ENCODE measurements around the gene ZNF804B. TPM values are rescaled to one million over a fixed set of nuclear protein-coding genes. Genes with fewer than 3 reads are reported as not detected.

ZNF804B gene
- total RNA-seq, 1 experiment from 2014 or later, result not detected

GRCh38 chr7:88928276-88928675 is 168.8 kb downstream of the ZNF804B start:
- Histone ChIP-seq H3K4me3 (ENCODE audit: low read length) (no peak overlapping the region), H3K79me2 (ENCODE audit: low read length) (no peaks in the 10 kb centered on the region), H2AFZ (ENCODE audit: low read length) (no peak overlapping the region), H3K4me2 (ENCODE audit: low read length) (no peak overlapping the region), H3K36me3 (ENCODE audit: low read depth, low read length) (no peaks in the 10 kb centered on the region), H3K9me3 (ENCODE audit: low read length) (no peaks in the 10 kb centered on the region), H3K27me3 (ENCODE audit: low read length) (no peaks in the 10 kb centered on the region), H3K4me1 (ENCODE audit: insufficient read depth, low read length) (no peaks in the 10 kb centered on the region), H3K9me2 (replicated peaks; ENCODE audit: low read length) (no peaks in the 10 kb centered on the region), H4K20me1 (ENCODE audit: low read length) (no peaks in the 10 kb centered on the region), H3K9ac (ENCODE audit: low read length) (no peak overlapping the region), H3K27ac (ENCODE audit: low read length) (no peak overlapping the region), H3F3A (ENCODE audit: low read length, unreplicated experiment) (no peaks in the 10 kb centered on the region)
- CTCF ChIA-PET, result no interaction called here
- TF ChIP-seq EZH2 (IDR thresholded peaks at IDR 0.05; ENCODE audit: low read length, unreplicated experiment) (no peak), EZH2phosphoT487 (IDR thresholded peaks at IDR 0.05; ENCODE audit: borderline replicate concordance, low read length) (no peak)
- TF ChIP-seq, protein P1, sequence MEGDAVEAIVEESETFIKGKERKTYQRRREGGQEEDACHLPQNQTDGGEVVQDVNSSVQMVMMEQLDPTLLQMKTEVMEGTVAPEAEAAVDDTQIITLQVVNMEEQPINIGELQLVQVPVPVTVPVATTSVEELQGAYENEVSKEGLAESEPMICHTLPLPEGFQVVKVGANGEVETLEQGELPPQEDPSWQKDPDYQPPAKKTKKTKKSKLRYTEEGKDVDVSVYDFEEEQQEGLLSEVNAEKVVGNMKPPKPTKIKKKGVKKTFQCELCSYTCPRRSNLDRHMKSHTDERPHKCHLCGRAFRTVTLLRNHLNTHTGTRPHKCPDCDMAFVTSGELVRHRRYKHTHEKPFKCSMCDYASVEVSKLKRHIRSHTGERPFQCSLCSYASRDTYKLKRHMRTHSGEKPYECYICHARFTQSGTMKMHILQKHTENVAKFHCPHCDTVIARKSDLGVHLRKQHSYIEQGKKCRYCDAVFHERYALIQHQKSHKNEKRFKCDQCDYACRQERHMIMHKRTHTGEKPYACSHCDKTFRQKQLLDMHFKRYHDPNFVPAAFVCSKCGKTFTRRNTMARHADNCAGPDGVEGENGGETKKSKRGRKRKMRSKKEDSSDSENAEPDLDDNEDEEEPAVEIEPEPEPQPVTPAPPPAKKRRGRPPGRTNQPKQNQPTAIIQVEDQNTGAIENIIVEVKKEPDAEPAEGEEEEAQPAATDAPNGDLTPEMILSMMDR (conservative IDR thresholded peaks at IDR 0.05; ENCODE audit: low read depth, low read length), result no peak
- no peak for ATAC-seq
- no TSS peak for BruUV-seq (replicated peaks)
- POLR2A ChIA-PET (ENCODE audit: unreplicated experiment), result interaction anchor here (0.5 kb wide), 1 partner anchor 160 kb away, joined by 3 read pairs; no protein-coding TSS in a partner anchor
- intact Hi-C loops (cut with micrococcal nuclease), result no loop called here
- no peak for DNase-seq

GRCh38 chr7:88929719-88930118 is 170.2 kb downstream of the ZNF804B start:
- Histone ChIP-seq H4K20me1 (ENCODE audit: low read length) (no peaks in the 10 kb centered on the region), H3K4me2 (ENCODE audit: low read length) (no peak overlapping the region), H3K4me1 (ENCODE audit: insufficient read depth, low read length) (no peaks in the 10 kb centered on the region), H3F3A (ENCODE audit: low read length, unreplicated experiment) (no peaks in the 10 kb centered on the region), H3K79me2 (ENCODE audit: low read length) (no peaks in the 10 kb centered on the region), H3K36me3 (ENCODE audit: low read depth, low read length) (no peaks in the 10 kb centered on the region), H3K9me2 (replicated peaks; ENCODE audit: low read length) (no peaks in the 10 kb centered on the region), H3K27me3 (ENCODE audit: low read length) (no peaks in the 10 kb centered on the region), H3K27ac (ENCODE audit: low read length) (no peak overlapping the region), H2AFZ (ENCODE audit: low read length) (no peak overlapping the region), H3K9me3 (ENCODE audit: low read length) (no peaks in the 10 kb centered on the region), H3K4me3 (ENCODE audit: low read length) (no peak overlapping the region), H3K9ac (ENCODE audit: low read length) (no peak overlapping the region)
- ChIA-PET CTCF (interaction anchor here (0.6 kb wide), 1 partner anchor 11 kb away, joined by 3 read pairs; no protein-coding TSS in a partner anchor), POLR2A (ENCODE audit: unreplicated experiment) (no interaction called here)
- TF ChIP-seq EZH2phosphoT487 (IDR thresholded peaks at IDR 0.05; ENCODE audit: borderline replicate concordance, low read length) (no peak), EZH2 (IDR thresholded peaks at IDR 0.05; ENCODE audit: low read length, unreplicated experiment) (no peak)
- TF ChIP-seq, protein P1 (conservative IDR thresholded peaks at IDR 0.05; ENCODE audit: low read depth, low read length), result no peak
- ATAC-seq, result no peak
- BruUV-seq (replicated peaks), result no TSS peak
- no peak for DNase-seq
- intact Hi-C loops (cut with micrococcal nuclease), result no loop called here

GRCh38 chr7:88933285-88933684 is 173.8 kb downstream of the ZNF804B start:
- ChIA-PET POLR2A (ENCODE audit: unreplicated experiment) (no interaction called here), CTCF (no interaction called here)
- TF ChIP-seq EZH2phosphoT487 (IDR thresholded peaks at IDR 0.05; ENCODE audit: borderline replicate concordance, low read length) (no peak), EZH2 (IDR thresholded peaks at IDR 0.05; ENCODE audit: low read length, unreplicated experiment) (no peak)
- TF ChIP-seq, protein P1 (conservative IDR thresholded peaks at IDR 0.05; ENCODE audit: low read depth, low read length), result no peak

More at GRCh38 chr7:88933285-88933684, 173.8 kb downstream of the ZNF804B start:
- Histone ChIP-seq H3K36me3 (ENCODE audit: low read depth, low read length) (no peaks in the 10 kb centered on the region), H3K4me1 (ENCODE audit: insufficient read depth, low read length) (no peaks in the 10 kb centered on the region), H3K27me3 (ENCODE audit: low read length) (no peaks in the 10 kb centered on the region), H3K9me3 (ENCODE audit: low read length) (no peaks in the 10 kb centered on the region), H3K4me3 (ENCODE audit: low read length) (no peak overlapping the region), H3K27ac (ENCODE audit: low read length) (no peak overlapping the region), H3K4me2 (ENCODE audit: low read length) (no peak overlapping the region), H3F3A (ENCODE audit: low read length, unreplicated experiment) (no peaks in the 10 kb centered on the region), H3K79me2 (ENCODE audit: low read length) (no peaks in the 10 kb centered on the region), H2AFZ (ENCODE audit: low read length) (no peak overlapping the region), H3K9me2 (replicated peaks; ENCODE audit: low read length) (no peaks in the 10 kb centered on the region), H4K20me1 (ENCODE audit: low read length) (no peaks in the 10 kb centered on the region), H3K9ac (ENCODE audit: low read length) (no peak overlapping the region)
- ATAC-seq (no peak), DNase-seq (no peak)
- intact Hi-C loops (cut with micrococcal nuclease), result no loop called here
- no TSS peak for BruUV-seq (replicated peaks)
